CD4-positive, alpha-beta T cell (primary cell): ENCODE results near the gene TRIM46. TPM values are rescaled to one million over a fixed set of nuclear protein-coding genes. Genes with fewer than 3 reads are reported as not detected.

ENCODE experiments used
- ATAC-seq: fragments of 200-7000 bp; cut with Tn5 transposase; one replicate; pipeline ENCODE4 v1.10.0; 2022; ENCODE audit warnings: mild to moderate bottlenecking; ENCODE audit not compliant: poor library complexity
- CTCF ChIA-PET: fragments of 350-600 bp; sonication (Branson Sonifier 250); formaldehyde crosslinking; loops from one replicate; lab custom pipeline; 2021; ENCODE audit warnings: antibody characterized with exemption, inconsistent platforms; lab: Charles Lee
- POLR2A ChIA-PET: fragments of 350-600 bp; sonication (Branson Sonifier 250); formaldehyde crosslinking; loops from one replicate; lab custom pipeline; 2021; ENCODE audit warnings: antibody characterized with exemption, inconsistent platforms; lab: Charles Lee
- DNase-seq, 14 experiments: peaks; one replicate each; pipeline ENCODE4 v3.0.0-alpha.2; 2013 to 2020; ENCODE audit warnings: mixed read lengths in 2 of 14
- H3K27ac ChIP-seq, 2 donors: one replicate each; pipeline versions ENCODE4 v1.5.1 to v1.7.0; 2013; ENCODE audit warnings: low read length in 2 of 2, low read depth in 1 of 2, mild to moderate bottlenecking in 1 of 2
- H3K27me3 ChIP-seq, 2 experiments: 1 replicate in 1 of 2; 2 replicates in 1 of 2; pipeline versions ENCODE4 v1.6.1 to v1.7.0; 2013; ENCODE audit warnings: low read length in 2 of 2, control low read depth in 1 of 2, mild to moderate bottlenecking in 1 of 2, moderate library complexity in 1 of 2; ENCODE audit not compliant: insufficient read depth in 2 of 2, control insufficient read depth in 1 of 2
- H3K36me3 ChIP-seq: one replicate; pipeline ENCODE4 v1.6.1; 2013; ENCODE audit warnings: low read length, control low read depth; ENCODE audit not compliant: insufficient read depth
- H3K4me1 ChIP-seq: one replicate; pipeline ENCODE4 v1.6.1; 2013; ENCODE audit warnings: low read length, control low read depth; ENCODE audit not compliant: insufficient read depth
- H3K4me3 ChIP-seq: one replicate; pipeline ENCODE4 v1.5.1; 2013; ENCODE audit warnings: mild to moderate bottlenecking, low read length, moderate library complexity
- H3K9me3 ChIP-seq, 2 experiments: 1 replicate in 1 of 2; 2 replicates in 1 of 2; pipeline versions ENCODE4 v1.6.1 to v1.7.0; 2013; ENCODE audit warnings: low read length in 2 of 2, mild to moderate bottlenecking in 2 of 2, control low read depth in 1 of 2, moderate library complexity in 1 of 2; ENCODE audit not compliant: control insufficient read depth in 1 of 2, insufficient read depth in 1 of 2
- H3K27ac Mint-ChIP-seq: one replicate; pipeline ENCODE4 v1.8.0; 2020; ENCODE audit warnings: mixed read lengths
- H3K27me3 Mint-ChIP-seq: one replicate; pipeline ENCODE4 v1.8.0; 2021; ENCODE audit warnings: mixed read lengths
- H3K36me3 Mint-ChIP-seq: one replicate; pipeline ENCODE4 v1.8.0; 2021; ENCODE audit warnings: low read depth, mixed read lengths
- H3K4me1 Mint-ChIP-seq: one replicate; pipeline ENCODE4 v1.8.0; 2021; ENCODE audit warnings: low read depth, mixed read lengths
- H3K4me3 Mint-ChIP-seq: one replicate; pipeline ENCODE4 v1.8.0; 2020; ENCODE audit warnings: mild to moderate bottlenecking, mixed read lengths
- H3K9me3 Mint-ChIP-seq: one replicate; pipeline ENCODE4 v1.8.0; 2020; ENCODE audit warnings: mixed read lengths
- intact Hi-C, 2 experiments: fragments of 100-400 bp; cut with DNase I in 1 of 2; cut with micrococcal nuclease in 1 of 2; formaldehyde crosslinking; loops; one replicate each; pipeline versions ENCODE4 v1.15.1 to v1.9.0; 2023 to 2025; cut with DNase I, micrococcal nuclease
- total RNA-seq, 174 experiments: library from RNA in 2 of 174; stranded (reverse) in 2 of 174; gene quantifications; one replicate each; pipeline ENCODE4 v1.2.3 and lab custom pipeline; 2021 to 2026
- TF ChIP-seq, protein P1 (sequence below): fragments of 200-600 bp; IDR thresholded peaks from one replicate; pipeline ENCODE4 v1.8.0; 2022; ENCODE audit warnings: antibody characterized with exemption, mild to moderate bottlenecking

Gene TRIM46
- total RNA-seq, 2 experiments from 2014 or later, result 2.9 to 3.0 TPM

GRCh38 chr1:155137154-155137949 lies 36.3 kb upstream of the TRIM46 start:
- H3K4me3 ChIP-seq, result peak overlapping the region; percentile 97
- H3K36me3 Mint-ChIP-seq, result peaks cover 33% of the 10 kb centered on the region
- H3K36me3 ChIP-seq, result peaks cover 7% of the 10 kb centered on the region
- peak overlapping the region; percentile 98 for H3K27ac Mint-ChIP-seq
- peaks cover 52% of the 10 kb centered on the region for H3K4me1 Mint-ChIP-seq
- intact Hi-C loops, result loop anchor here in 1 of 2 experiments (5.0 kb wide), 1 partner anchor 70 kb away; the partner anchor contains the start of genes MTX1 and THBS3
- TF ChIP-seq, protein P1, sequence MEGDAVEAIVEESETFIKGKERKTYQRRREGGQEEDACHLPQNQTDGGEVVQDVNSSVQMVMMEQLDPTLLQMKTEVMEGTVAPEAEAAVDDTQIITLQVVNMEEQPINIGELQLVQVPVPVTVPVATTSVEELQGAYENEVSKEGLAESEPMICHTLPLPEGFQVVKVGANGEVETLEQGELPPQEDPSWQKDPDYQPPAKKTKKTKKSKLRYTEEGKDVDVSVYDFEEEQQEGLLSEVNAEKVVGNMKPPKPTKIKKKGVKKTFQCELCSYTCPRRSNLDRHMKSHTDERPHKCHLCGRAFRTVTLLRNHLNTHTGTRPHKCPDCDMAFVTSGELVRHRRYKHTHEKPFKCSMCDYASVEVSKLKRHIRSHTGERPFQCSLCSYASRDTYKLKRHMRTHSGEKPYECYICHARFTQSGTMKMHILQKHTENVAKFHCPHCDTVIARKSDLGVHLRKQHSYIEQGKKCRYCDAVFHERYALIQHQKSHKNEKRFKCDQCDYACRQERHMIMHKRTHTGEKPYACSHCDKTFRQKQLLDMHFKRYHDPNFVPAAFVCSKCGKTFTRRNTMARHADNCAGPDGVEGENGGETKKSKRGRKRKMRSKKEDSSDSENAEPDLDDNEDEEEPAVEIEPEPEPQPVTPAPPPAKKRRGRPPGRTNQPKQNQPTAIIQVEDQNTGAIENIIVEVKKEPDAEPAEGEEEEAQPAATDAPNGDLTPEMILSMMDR, result no peak
- peaks cover 49% of the 10 kb centered on the region for H3K4me1 ChIP-seq
- DNase-seq (no peak), ATAC-seq (no peak)
- no peaks in the 10 kb centered on the region for H3K27me3 Mint-ChIP-seq
- H3K27ac ChIP-seq, result peak overlapping the region; percentile 60 to 99
- H3K9me3 Mint-ChIP-seq, result no peaks in the 10 kb centered on the region
- no peaks in the 10 kb centered on the region for H3K27me3 ChIP-seq
- H3K4me3 Mint-ChIP-seq, result peak overlapping the region; percentile 95
- H3K9me3 ChIP-seq, result no peaks in the 10 kb centered on the region
- POLR2A ChIA-PET, result interaction anchor here (0.6 kb wide), 1 partner anchor 27 kb away, joined by 4 read pairs; no protein-coding TSS in a partner anchor
- CTCF ChIA-PET, result interaction anchor here (1.2 to 1.8 kb wide), 4 partner anchors 30 to 114 kb away, joined by 3 to 8 read pairs (median 6); partner anchors contain the start of gene KRTCAP2

- Histone ChIP-seq H3K4me3 (peak within 1 kb of the TSS; percentile 99), H3K27me3 (no peaks in the 10 kb centered on the region), H3K36me3 (peaks cover 7% of the 10 kb centered on the region), H3K27ac (peak within 1 kb of the TSS; percentile 76 to 83), H3K9me3 (no peaks in the 10 kb centered on the region), H3K4me1 (peaks cover 41% of the 10 kb centered on the region)
- TF ChIP-seq, protein P1, result no peak
- Mint-ChIP-seq H3K9me3 (no peaks in the 10 kb centered on the region), H3K27me3 (no peaks in the 10 kb centered on the region), H3K36me3 (peaks cover 22% of the 10 kb centered on the region), H3K4me3 (peak within 1 kb of the TSS; percentile 95), H3K27ac (peak within 1 kb of the TSS; percentile 84), H3K4me1 (peaks cover 44% of the 10 kb centered on the region)
- intact Hi-C loops, result loop anchor here in 1 of 2 experiments (1.0 to 5.0 kb wide), 2 partner anchors 33 to 67 kb away; partner anchors contain the start of genes KRTCAP2, MTX1, THBS3 and TRIM46
- ChIA-PET CTCF (interaction anchor here (1.3 kb wide), 1 partner anchor 48 kb away, joined by 3 read pairs; no protein-coding TSS in a partner anchor), POLR2A (no interaction called here)
- DNase-seq (peak; percentile 78 to 92 (median 85)), ATAC-seq (peak; percentile 72)
Observed at GRCh38 chr1:155139895-155140629, 33.6 kb upstream of the TRIM46 start, which contains the start of gene DPM3. TSS of gene DPM3 (minus strand) at chr1:155140531. CDS start at chr1:155140240, 291 bp downstream.

- Histone ChIP-seq H3K36me3 (peaks cover 7% of the 10 kb centered on the region), H3K9me3 (no peaks in the 10 kb centered on the region), H3K4me1 (peaks cover 37% of the 10 kb centered on the region), H3K27ac (no peak overlapping the region), H3K4me3 (peak overlapping the region; percentile 99), H3K27me3 (no peaks in the 10 kb centered on the region)
- Mint-ChIP-seq H3K4me1 (peaks cover 39% of the 10 kb centered on the region), H3K4me3 (peak overlapping the region; percentile 95), H3K36me3 (peaks cover 17% of the 10 kb centered on the region), H3K27me3 (peaks cover 4% of the 10 kb centered on the region), H3K27ac (peak overlapping the region; percentile 84), H3K9me3 (no peaks in the 10 kb centered on the region)
- ATAC-seq (no peak), DNase-seq (no peak)
- intact Hi-C loops, result loop anchor here in 1 of 2 experiments (1.0 kb wide), 1 partner anchor 33 kb away; the partner anchor contains the start of genes KRTCAP2 and TRIM46
- ChIA-PET POLR2A (no interaction called here), CTCF (interaction anchor here (1.3 kb wide), 1 partner anchor 49 kb away, joined by 3 read pairs; no protein-coding TSS in a partner anchor)
- TF ChIP-seq, protein P1, result no peak
Observed at GRCh38 chr1:155140630-155140953, 33.1 kb upstream of the TRIM46 start.
